HepG2 (cell line): ENCODE results near the gene C7orf57. TPM values are rescaled to one million over a fixed set of nuclear protein-coding genes. Genes with fewer than 3 reads are reported as not detected.

Experiments
- CTCF ChIP-seq: sonication (generic); formaldehyde crosslinking; IDR thresholded peaks from 2 replicates; pipeline ENCODE4 v1.5.0; 2020; ENCODE audit warnings: mild to moderate bottlenecking, missing genetic modification reagents, moderate library complexity
- E2F1 ChIP-seq: sonication (generic); formaldehyde crosslinking; IDR thresholded peaks from 2 replicates; pipeline ENCODE4 v1.5.0; 2020; ENCODE audit warnings: missing genetic modification reagents
- FOXJ3 ChIP-seq: sonication (generic); formaldehyde crosslinking; IDR thresholded peaks from 2 replicates; pipeline ENCODE4 v1.4.0; 2020; ENCODE audit warnings: missing genetic modification reagents, mild to moderate bottlenecking, borderline replicate concordance
- LRRFIP1 ChIP-seq: sonication (generic); formaldehyde crosslinking; conservative IDR thresholded peaks from 2 replicates; pipeline ENCODE4 v1.4.0; 2020; ENCODE audit warnings: missing genetic modification reagents
- NFYC ChIP-seq: IDR thresholded peaks from 2 replicates; pipeline ENCODE4 v1.6.1; 2016; ENCODE audit warnings: missing genetic modification reagents, missing compliant biosample characterization
- SP140L ChIP-seq: sonication (generic); formaldehyde crosslinking; IDR thresholded peaks from 2 replicates; pipeline ENCODE4 v1.4.0; 2020; ENCODE audit warnings: missing genetic modification reagents, borderline replicate concordance
- SP2 ChIP-seq: sonication (generic); formaldehyde crosslinking; IDR thresholded peaks from 2 replicates; pipeline ENCODE4 v1.5.1; 2020; ENCODE audit warnings: mild to moderate bottlenecking, missing genetic modification reagents
- TBX3 ChIP-seq: fragments of 450-650 bp; IDR thresholded peaks from 2 replicates; pipeline ENCODE4 v1.6.1; 2017; ENCODE audit warnings: antibody characterized with exemption, mild to moderate bottlenecking, inconsistent platforms, borderline replicate concordance
- TFE3 ChIP-seq: IDR thresholded peaks from 2 replicates; pipeline ENCODE4 v1.6.1; 2016
- U2AF2 ChIP-seq: fragments of 200-400 bp; formaldehyde crosslinking; IDR thresholded peaks from 2 replicates; pipeline ENCODE4 v1.6.1; 2017; ENCODE audit warnings: low read depth, mild to moderate bottlenecking, low read length
- ZNF121 ChIP-seq: sonication (generic); formaldehyde crosslinking; IDR thresholded peaks from 2 replicates; pipeline ENCODE4 v1.5.0; 2020; ENCODE audit warnings: mild to moderate bottlenecking, missing genetic modification reagents
- polyA plus RNA-seq, 8 experiments: library from polyadenylated mRNA; depleted of rRNA in 3 of 8; stranded (reverse) in 7 of 8; unstranded in 1 of 8; fragments of >200 nt; fragmentation: Illumina TruSeq in 4 of 8; extraction: Trizol in 4 of 8; gene quantifications; 2 replicates each; pipeline versions ENCODE4 v1.2.1 to v1.2.3, GENCODE V29; 2011 to 2016; ENCODE audit warnings: low read depth in 4 of 8, missing spikeins in 1 of 8, mixed read lengths in 1 of 8; ENCODE audit not compliant: insufficient read depth in 1 of 8
- total RNA-seq, 5 experiments: library from RNA; depleted of rRNA; stranded (reverse); fragments of >200 nt; fragmentation: Illumina TruSeq; extraction: Trizol; gene quantifications; 2 replicates each; pipeline ENCODE4 v1.2.3, GENCODE V29; 2016; ENCODE audit warnings: low read depth in 1 of 5
- TF ChIP-seq, protein P1 (sequence below): sonication (generic); formaldehyde crosslinking; IDR thresholded peaks from 2 replicates; pipeline ENCODE4 v1.8.1; 2023; ENCODE audit warnings: mild to moderate bottlenecking, moderate library complexity, missing genetic modification reagents
- TF ChIP-seq, protein P2 (sequence below): sonication (generic); formaldehyde crosslinking; IDR thresholded peaks from 2 replicates; pipeline ENCODE4 v1.4.0; 2020; ENCODE audit warnings: missing genetic modification reagents
- TF ChIP-seq, protein P3 (sequence below): sonication (generic); formaldehyde crosslinking; IDR thresholded peaks from 2 replicates; pipeline ENCODE4 v1.4.0; 2020; ENCODE audit warnings: missing genetic modification reagents
- TF ChIP-seq, protein P4 (sequence below): sonication (generic); formaldehyde crosslinking; conservative IDR thresholded peaks from 2 replicates; pipeline ENCODE4 v1.8.0; 2022; ENCODE audit warnings: mild to moderate bottlenecking, moderate library complexity, missing genetic modification reagents

C7orf57 gene
- total and polyA plus RNA-seq, 2 of the 13 experiments (the other 11 are each of a cell fraction or from before 2014, with no cell fraction given) = not detected

- TF ChIP-seq, protein P1, sequence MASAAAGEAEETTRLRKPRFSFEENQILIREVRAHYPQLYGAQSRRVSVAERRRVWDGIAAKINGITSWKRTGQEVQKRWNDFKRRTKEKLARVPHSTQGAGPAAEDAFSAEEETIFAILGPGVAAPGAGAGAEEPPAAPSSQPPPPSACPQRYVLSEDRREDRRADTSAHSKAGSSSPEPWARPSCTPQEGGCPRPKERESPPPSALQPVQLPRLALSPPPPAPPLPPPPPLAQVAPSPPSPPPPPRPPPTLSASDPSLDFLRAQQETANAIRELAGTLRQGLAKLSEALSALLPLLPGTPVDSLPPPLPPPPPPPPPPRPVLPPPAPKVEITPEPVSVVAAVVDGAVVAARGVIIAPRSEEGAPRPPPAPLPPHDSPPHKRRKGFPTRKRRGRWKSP (CRISPR knock-in tag) = 0 out of 2 replicates have a peak, but pooled peaks have one; percentile 23
- TF ChIP-seq, protein P2, sequence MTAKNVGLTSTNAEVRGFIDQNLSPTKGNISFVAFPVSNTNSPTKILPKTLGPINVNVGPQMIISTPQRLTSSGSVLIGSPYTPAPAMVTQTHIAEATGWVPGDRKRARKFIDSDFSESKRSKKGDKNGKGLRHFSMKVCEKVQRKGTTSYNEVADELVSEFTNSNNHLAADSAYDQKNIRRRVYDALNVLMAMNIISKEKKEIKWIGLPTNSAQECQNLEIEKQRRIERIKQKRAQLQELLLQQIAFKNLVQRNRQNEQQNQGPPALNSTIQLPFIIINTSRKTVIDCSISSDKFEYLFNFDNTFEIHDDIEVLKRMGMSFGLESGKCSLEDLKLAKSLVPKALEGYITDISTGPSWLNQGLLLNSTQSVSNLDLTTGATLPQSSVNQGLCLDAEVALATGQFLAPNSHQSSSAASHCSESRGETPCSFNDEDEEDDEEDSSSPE = peak; percentile 91
- TF ChIP-seq NFYC (CRISPR knock-in tag) (peak; percentile 96), SP2 (CRISPR knock-in tag) (peak; percentile 72), ZNF121 (CRISPR knock-in tag) (peak; percentile 56; the same call in 1 of the 2 replicates), E2F1 (CRISPR knock-in tag) (peak; percentile 70), CTCF (CRISPR knock-in tag) (peak; percentile 77), SP140L (CRISPR knock-in tag) (no peak), LRRFIP1 (no peak), U2AF2 (peak; percentile 92), FOXJ3 (0 out of 2 replicates have a peak, but pooled peaks have one; percentile 34), TBX3 (0 out of 2 replicates have a peak, but pooled peaks have one; percentile 16), TFE3 (CRISPR knock-in tag) (no peak)
- TF ChIP-seq, protein P3, sequence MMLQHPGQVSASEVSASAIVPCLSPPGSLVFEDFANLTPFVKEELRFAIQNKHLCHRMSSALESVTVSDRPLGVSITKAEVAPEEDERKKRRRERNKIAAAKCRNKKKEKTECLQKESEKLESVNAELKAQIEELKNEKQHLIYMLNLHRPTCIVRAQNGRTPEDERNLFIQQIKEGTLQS = no peak
- TF ChIP-seq, protein P4, sequence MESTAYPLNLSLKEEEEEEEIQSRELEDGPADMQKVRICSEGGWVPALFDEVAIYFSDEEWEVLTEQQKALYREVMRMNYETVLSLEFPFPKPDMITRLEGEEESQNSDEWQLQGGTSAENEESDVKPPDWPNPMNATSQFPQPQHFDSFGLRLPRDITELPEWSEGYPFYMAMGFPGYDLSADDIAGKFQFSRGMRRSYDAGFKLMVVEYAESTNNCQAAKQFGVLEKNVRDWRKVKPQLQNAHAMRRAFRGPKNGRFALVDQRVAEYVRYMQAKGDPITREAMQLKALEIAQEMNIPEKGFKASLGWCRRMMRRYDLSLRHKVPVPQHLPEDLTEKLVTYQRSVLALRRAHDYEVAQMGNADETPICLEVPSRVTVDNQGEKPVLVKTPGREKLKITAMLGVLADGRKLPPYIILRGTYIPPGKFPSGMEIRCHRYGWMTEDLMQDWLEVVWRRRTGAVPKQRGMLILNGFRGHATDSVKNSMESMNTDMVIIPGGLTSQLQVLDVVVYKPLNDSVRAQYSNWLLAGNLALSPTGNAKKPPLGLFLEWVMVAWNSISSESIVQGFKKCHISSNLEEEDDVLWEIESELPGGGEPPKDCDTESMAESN = 0 out of 2 replicates have a peak, but pooled peaks have one; percentile 48
These were observed at the start of gene C7orf57 (continued) for GRCh38 chr7:48035301-48035966.
